Measurements from ENCODE around the gene MAEL.
A peak's percentile ranks its signal among the peaks of the same experiment; 100 is the strongest.
"Not testable (repeated sequence)": the region's sequence is repeated elsewhere in the genome, so short reads cannot be mapped to it uniquely, and the experiment has no call there.

Gene MAEL

DNA sequence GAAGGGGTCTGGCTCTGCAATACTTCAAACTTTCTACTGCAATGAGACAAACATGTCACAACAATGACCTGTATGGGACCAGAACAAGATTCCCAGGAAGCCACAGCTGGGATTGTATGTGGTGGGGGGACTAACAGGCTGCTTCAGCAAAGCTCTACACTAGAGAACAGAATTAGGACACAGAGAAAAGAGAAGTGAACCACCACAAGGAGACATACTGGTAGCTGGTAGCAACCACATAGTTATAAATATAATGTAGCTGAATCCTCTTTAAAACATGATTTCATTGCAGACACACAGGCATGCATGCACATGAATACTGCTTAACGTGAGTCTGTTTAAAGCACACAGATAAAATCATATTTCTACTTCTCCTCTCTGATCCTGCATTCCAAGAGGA, 10.3 kb upstream of the MAEL start:
- no peak for DNase-seq

DNA sequence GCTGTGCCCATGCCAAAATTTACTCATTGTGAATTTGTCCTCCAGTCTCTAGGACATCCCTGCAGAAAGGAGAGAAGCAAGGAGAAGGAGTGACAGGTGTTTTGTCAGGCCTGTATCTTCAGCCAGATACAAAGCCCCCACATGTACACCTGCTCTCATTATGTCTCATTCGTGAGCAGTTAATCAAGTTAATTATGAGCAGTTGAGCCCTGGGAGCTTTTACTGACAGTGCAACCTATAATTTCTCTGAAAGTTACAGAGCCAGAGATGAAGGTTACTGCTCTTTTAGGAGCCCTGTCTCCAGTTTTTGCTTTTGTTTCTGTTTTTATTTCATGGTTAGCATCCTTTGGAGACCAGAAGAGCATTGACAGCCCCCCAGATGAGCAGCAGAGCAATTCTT, 8.7 kb upstream of the MAEL start:
- no peak for DNase-seq

DNA sequence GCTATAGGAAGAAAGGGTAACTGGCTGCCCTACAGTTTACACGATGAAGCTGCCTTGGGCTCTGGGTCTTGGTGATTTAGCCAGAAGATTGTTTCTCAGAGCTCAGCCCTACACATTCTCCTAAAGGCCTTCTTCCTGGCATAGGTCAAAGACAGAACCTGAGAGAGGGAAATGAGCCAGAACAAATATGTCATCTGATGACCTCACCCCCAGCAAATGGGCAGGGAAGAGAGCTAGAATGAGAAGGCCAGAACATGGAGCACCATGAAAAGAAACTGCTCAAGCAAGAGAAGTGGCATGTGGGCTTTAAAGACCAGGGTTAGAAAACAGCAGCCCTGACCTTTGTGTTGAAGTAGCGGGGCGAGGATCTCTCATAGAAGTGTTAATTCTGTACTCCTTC, 8.3 kb upstream of the MAEL start:
- DNase-seq, result no peak

DNA sequence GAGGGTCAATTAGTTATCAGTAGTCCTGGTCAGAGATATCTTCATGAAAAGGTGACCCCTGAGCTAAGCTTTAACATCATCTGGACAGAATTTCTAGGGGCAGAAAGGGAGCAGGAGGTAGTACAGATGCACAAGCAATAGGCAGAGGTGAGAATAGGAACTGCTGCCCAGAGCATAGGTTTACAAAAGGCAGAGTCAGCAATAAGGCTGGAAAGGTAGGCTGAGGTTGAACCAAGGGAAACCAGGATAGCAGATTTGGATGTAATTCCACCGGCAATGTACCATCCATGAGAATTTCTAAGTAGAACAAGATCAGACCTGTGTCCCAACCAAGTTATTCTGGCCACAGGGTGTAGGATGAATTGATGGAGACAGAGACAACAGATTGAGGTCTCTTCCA, 7.5 kb upstream of the MAEL start:
- DNase-seq, result no peak

DNA sequence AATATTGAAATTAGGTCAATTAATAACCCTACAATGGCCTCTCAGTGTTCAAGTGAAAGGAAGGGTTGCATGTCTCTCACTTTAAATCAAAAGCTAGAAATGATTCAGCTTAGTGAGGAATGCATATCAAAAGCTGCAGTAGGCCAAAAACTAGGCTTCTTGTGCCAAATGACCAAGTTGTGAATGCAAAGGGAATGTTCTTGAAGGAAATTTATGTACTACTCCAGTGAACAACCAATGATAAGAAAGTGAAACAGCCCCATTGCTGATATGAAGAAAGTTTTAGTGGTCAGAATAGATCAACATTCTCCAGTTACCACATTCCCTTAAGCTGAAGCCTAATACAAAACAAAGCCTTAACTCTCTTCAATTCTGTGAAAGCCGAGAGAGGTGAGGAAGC, 10.0 kb downstream of the MAEL start:
- no peak for DNase-seq

DNA sequence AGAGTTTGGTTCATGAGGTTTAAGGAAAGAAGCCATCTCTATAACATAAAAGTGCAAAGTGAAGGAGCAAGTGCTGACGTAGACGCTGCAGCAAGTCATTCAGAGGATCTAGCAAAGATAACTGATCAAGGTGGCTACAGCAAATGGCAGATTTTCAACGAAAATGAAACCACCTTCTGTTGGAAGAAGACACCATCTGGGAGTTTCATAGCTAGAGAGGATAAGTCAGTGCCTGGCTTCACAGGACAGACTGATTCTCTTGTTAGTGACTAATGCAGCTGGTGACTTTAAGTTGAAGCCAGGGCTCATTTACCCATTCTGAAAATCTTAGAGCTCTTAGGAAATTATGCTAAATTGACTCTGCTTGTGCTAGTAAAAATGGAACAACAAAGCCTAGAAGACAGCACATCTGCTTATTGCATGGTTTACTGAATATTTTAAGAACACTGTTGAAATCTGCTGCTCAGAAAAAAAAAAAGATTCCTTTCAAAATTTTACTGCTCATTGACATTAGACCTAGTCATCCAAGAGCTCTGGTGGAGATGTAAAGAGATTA, 10.5 kb downstream of the MAEL start:
- DNase-seq, result no peak

DNA sequence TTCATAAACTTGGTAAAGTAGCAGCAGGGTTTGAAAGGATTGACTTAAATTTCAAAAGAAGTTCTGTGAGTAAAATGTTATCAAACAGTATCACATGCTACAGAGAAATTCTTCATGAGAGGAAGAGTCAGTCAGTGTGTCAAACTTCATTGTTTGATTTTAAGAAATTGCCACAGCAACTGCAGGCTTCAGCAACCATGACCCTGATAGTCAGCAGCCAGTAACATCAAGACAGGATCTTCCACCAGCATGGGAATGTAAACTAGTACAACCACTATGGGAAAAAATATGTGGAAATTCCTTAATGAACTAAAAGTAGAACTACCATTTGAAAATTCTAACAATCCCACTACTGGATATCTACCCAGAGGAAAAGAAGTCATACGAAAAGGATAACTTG, 11.5 kb downstream of the MAEL start:
- no peak for DNase-seq

DNA sequence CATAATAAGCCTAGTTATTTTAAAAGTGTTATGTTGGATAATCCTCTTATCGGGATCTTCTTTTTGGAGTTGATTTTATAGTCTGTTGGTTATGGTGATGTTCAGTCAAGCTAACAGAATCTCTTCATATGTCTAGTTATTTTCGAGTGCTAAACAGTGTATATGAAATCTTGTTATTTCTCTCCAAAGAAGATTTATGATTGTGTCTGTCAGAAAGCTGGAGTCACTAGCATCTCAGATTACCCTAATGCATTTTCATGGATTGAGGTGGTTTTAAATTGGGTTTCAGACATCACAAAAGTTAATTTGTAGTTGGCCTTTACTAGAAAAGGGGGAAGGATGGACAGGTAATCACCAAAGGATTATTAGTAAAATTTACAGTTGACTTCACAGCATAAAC, 13.3 kb downstream of the MAEL start:
- DNase-seq, result no peak

DNA sequence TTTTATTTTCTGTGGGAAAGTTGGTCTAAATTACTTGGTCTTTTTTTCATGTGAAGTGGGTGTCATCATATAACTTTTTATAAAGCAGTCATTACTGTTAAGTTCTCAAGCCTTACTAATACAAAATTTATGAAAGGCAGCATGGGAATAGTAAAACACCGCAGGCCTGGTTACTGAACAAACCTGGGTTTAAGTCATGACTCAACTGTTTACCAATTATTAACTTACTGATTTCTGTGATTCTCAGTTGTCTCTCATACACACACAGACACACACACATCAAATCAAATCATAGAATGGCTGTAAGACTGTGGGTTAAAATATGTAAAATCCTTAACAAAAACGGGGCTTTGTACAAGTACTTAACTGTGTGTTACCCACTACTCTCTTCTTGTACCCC, 14.6 kb downstream of the MAEL start:
- DNase-seq, result no peak

DNA sequence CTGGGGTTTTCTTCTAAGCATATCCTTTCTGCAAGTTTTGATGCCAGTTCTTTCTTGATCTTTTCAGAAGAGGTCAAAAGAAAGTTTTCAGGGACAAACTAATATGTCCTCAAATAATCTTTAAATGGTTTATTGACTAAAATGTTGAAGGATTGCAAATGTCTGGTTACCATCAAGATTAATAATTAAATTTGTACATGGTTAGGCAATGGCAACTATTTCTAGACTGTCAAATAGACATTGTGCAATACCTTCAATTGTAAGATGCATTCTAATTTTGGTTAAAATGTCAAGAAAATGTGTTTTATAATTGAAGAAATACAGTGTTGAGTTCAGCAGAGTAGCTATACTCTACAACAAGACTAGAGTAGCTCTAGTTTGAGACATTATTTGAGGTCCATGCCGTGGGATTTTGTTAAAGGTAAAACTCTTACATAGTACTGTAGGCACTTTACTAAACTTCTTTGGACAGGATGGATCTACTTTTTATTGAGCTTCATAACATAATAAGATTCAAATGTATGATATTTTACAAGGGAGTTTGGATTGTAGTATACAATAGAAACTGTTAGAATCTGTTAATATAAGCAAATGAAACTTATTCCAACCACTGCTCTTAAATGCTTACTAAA, 22.6 kb downstream of the MAEL start:
- DNase-seq, result no peak

DNA sequence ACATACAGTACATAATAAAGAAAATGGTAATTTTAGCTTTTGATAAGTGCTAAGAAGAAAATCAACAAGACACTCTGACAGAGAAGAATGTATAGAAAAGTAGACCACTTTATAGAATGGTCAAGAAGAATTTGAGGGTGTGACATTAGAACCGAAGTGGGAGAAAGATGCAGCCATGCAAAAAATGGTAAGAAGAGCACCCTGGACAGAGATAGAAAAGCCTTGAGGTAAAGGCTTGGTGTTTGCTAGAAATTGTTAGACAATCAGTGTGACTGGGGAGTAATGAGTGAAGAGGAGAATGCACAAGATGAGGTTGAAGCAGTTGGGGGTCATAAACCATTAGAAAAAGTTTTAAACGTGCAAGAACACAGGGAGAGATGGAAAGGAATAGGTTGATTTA, 23.5 kb downstream of the MAEL start:
- no peak for DNase-seq

DNA sequence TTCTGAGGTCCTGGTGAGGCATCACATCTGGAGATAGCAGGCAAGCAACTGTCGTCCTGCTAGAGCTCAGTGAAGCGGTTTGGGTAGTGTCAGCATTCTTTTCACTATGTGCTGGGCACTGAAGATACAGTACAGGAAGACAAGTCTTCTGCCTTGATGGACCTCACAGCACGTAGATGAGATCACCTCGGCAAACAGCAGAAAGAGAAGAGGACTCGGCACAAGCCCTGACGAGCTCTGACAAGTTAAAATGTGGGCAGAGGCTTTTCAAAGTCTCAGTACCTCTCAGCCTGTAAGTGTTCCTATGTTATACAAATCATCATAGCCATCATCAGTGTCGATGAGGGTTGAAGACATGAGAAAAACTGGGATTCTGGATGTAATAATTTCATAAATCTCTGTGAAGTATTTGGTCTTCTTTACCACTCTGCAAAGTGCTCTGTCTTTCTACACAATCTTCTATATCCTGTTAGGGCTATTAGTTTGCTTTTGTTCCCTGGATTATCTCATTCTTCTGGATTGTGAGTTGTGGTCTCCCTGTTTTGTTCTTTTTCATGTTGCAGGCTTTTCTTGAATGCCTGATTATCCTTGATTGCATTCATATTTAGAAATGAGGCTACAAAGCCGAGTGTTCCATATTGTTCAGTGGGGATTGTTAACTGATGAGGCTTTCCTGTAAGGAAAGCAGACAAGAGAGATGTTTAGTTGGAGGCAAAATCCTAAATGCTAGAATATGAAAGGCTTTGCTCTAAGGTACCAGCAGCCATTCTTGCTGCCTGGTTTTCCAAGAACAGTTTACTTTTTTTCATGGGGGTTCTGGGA, 24.2 kb downstream of the MAEL start:
- DNase-seq, result no peak

DNA sequence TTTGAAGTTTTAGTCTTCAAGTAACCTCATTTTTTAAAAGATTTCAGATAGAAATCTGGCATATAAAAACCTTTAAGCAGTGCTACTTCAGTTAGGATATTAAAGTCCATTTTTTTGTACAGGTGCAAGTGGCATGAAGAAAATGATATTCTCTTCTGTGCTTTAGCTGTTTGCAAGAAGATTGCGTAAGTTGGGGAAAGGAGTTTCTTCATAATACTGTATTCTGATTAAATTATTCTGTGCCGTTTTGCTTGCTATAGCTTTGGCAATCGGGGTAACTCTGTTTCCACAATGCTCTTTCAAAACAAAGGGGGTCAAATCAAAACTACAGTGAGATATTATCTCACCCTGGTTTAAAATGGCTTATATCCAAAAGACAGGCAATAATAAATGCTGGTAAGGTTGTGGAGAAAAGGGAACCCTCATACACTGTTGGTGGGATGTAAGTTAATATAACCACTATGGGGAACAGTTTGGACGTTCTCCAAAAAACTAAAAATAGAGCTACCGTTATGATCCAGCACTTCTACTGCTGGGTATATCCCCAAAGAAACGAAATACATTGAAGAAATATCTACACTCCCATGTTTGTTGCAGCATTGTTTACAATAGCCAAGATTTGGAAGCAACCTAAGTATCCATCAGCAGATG, 27.1 kb downstream of the MAEL start:
- DNase-seq, result no peak

DNA sequence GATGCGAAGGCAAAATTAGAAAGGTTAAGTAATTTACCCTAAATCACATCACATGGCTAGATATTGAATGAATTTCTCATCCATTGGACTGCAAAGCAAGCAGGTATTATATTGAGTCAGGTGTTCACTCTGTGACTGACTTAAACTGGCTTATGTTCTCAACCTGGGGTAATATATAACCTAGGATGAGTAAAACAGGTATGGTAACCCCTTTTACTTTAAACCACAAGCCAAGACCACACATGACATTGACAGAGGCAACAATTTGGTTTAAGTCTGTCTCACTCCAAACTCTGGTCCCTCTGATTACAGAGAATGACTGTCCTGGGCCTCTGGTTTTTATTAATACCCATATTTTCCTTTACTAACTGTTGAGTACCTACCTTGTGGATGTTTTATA, 33.3 kb downstream of the MAEL start:
- no peak for DNase-seq

DNA sequence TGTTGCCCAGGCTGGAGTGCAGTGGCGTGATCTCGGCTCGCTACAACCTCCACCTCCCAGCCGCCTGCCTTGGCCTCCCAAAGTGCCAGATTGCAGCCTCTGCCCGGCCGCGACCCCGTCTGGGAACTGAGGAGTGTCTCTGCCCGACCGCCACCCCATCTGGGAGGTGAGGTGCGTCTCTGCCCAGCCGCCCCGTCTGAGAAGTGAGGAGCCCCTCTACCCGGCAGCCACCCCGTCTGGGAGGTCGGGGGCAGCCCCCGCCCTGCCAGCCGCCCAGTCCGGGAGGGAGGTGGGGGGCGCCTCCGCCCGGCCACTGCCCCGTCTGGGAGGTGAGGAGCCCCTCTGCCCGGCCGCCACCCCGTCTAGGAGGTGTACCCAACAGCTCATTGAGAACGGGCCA, 40.5 kb downstream of the MAEL start:
- DNase-seq, result not testable (repeated sequence)

DNA sequence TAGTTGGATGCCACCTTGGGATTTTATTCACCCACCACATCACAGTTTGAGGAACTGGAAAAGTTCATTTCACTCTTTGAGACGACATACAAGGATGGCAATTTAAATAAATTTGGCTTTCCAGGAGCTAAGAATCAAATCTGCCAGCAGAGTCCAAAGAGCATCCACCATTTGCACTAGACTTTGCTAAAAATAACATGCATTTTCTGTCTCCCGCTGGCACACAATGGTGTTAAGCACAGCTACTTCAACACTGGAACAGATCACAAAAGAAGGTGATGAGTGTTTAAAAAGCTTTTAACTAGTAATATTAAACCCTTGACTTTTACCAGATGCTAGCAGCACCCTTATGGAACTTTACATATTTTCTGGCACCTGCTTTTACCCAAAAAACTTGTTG, 44.6 kb downstream of the MAEL start:
- no peak for DNase-seq

DNA sequence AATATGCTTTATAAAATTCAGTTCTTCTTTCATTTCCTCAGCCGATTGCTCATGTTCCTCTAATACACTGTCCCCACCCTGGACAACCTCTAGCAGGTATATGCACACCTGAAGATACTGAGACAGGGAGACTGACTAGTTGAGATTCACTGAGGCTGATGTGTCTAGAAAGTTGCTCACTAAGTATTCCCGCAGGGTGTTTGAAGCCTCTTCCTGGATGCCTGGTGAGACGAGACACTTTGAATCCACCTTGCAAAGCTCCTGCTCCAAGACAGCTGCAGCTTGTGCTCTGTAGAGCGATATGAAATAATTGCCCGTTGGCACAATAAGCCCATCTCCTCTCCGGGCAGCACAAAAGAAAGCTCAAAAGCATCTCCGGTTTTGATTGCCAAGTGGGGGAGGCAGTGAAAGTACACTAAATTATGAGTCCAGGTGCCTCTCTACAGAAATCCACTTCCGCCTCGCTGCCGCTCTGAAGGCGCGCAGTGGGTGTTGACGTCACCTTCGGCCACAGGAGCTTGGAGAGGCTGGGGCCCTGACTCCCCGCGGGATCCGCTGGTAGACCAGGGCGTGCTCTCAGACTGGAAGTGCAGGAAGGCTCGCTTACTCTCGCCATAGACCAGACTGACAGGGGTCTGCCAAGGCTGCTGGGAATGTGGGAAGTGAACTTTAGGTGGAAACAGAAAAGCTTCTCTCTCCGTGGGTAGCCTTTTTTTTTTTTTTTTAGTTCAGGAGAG, 54.8 kb downstream of the MAEL start:
- DNase-seq, result peak; percentile 52

DNA sequence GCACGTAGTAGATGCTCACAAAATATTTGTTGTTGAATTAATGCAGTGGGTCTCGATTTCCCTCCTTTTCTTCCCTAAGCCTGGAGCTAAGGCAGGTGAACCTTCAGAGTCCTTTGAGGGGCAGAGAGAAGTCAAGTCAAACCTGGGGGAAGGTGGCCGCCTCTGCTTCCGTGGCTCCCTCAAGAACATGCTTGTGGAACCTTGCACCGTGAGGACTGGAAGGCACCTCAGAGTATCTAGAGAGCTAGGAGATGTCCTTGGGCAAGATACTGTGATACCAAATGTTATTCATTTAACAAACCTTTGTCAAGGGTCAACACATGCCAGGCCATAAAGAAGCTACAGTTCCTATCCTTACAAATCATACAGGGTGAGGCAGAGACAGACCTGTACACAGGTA, 62.8 kb downstream of the MAEL start:
- no peak for DNase-seq

DNA sequence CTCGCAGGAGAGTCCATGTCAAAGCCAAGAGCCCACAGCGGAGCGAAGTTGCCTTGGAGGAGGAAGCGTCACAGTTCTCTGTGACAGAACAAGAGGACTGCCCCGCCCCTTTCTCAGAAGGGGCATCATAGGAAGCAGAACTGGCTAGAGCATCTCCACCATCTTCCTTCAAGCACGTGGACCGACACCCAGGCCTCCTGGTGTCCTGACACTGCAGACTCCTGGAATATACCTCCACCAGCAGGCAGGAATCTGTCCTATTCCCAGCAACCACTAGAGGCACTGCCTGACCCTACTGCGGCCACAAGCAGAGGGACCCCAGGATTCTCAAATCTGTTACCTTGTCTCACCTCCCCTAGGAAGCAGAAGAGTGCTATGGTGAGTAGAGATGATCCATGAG, 63.3 kb downstream of the MAEL start:
- no peak for DNase-seq

DNA sequence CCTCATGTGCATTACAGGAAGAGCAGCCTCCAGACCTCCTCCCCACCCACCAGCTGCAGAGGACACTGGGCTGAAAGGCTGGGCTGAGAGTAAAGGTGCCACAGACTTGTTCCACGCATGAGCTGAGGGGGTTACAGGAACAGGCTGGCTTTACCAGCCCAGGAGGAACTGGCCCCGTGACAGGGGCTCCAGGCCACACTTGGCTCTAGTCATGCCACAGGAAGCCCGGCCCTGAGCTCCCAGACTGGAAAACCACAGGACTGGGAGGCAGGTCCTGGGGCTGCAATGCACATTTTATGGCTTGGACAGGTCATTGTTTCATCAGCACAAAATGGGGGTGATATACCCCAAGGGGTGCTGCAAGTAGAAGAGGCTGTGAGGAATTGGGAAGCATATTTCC, 65.5 kb downstream of the MAEL start:
- DNase-seq, result no peak

DNA sequence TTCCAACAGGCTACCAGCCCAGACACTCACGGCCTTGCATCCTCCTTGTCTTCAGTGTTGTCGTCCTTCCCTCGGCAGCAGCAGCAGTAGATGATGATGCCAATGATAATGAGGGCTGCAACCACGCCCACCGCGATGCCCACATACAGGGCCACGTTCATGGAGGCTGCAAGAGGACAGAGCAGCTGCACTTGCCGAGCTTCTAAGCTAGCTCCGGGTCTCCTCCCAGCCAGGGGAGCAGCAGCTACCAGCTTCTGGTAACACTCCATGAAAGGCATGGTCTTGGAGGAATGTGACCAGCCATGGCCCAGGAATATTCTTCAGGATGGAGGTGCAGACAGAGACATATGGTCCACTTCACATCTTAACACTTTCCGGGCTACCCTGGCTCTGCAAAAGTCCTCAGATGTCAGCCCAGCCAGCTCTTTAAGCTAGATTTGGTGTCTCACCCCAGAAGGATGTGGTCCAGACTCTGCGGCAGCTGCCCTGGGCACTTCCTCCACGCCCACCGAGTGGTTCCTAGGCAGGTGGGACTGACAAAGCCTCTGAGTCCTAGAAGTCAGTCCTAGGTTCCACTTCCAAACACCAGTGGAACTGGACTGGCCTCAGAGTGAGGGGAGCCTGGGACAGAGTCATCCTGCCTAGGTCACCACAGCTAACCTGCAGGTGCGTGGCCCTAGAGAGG, 66.0 kb downstream of the MAEL start:
- DNase-seq, result no peak

DNA sequence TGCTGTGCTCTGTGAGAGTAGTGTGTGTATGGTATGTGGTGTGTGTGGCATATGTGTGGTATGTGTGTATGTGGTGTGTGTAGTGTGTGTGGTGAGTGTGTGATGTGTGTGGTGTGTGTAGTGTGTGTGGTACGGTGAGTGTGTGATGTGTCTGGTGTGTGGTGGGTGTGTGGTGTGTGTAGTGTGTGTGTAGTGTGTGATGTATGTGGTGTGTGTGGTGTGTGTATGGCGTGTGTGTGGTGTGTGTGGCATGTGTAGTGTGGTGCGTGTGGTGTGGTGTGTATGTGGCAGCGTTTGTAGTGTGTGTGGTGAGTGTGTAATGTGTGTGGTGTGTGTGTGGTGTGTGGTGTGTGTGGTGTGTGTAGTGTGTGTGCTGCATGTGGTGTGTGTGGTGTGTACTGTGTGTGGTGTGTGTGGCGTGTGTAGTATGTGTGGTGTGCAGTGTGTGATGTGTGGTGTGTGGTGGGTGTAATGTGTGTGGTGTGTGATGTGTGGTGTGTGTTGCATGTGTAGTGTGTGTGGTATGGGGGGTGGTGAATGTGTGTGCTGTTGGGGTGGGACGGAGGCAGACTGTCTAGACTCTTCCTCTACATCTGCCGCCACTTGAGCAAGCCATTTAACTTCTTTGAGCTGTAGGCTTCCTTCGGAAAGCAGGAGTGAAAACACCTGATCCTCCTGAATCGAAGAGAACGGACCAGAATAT, 67.6 kb downstream of the MAEL start:
- no peak for DNase-seq
